Loucy (cell line): ENCODE results near the gene TMPRSS7.
"Not testable (repeated sequence)": the region's sequence is repeated elsewhere in the genome, so short reads cannot be mapped to it uniquely, and the experiment has no call there.

Experiments
- H2AFZ ChIP-seq: fragments of 200-600 bp; sonication (generic); 2 replicates; pipeline ENCODE4 v1.6.0; 2016; ENCODE audit warnings: antibody characterized with exemption, mild to moderate bottlenecking, low read length, moderate library complexity
- H3F3A ChIP-seq: fragments of 200-600 bp; 2 replicates; pipeline ENCODE4 v1.6.0; 2016; ENCODE audit warnings: antibody characterized with exemption, low read depth, mild to moderate bottlenecking
- H3K27me3 ChIP-seq: fragments of 200-600 bp; sonication (generic); 2 replicates; pipeline ENCODE4 v1.6.1; 2014; ENCODE audit warnings: low read length, mild to moderate bottlenecking; ENCODE audit not compliant: insufficient read depth, poor library complexity, severe bottlenecking
- H3K36me3 ChIP-seq: fragments of 200-600 bp; sonication (generic); 2 replicates; pipeline ENCODE4 v1.6.1; 2016; ENCODE audit warnings: low read length; ENCODE audit not compliant: insufficient read depth
- H3K4me1 ChIP-seq: fragments of 200-600 bp; sonication (generic); 2 replicates; pipeline ENCODE4 v1.5.1; 2014; ENCODE audit warnings: low read length, mild to moderate bottlenecking; ENCODE audit not compliant: insufficient read depth, poor library complexity, severe bottlenecking
- H3K4me2 ChIP-seq: fragments of 200-600 bp; sonication (generic); 2 replicates; pipeline ENCODE4 v1.6.0; 2014; ENCODE audit warnings: antibody characterized with exemption, low read length, low read depth, mild to moderate bottlenecking; ENCODE audit not compliant: poor library complexity, severe bottlenecking
- H3K4me3 ChIP-seq: fragments of 200-600 bp; sonication (generic); 2 replicates; pipeline ENCODE4 v1.5.1; 2014; ENCODE audit warnings: low read length, mild to moderate bottlenecking, mixed read lengths; ENCODE audit not compliant: poor library complexity, severe bottlenecking
- H3K79me2 ChIP-seq: fragments of 200-600 bp; sonication (generic); 2 replicates; pipeline ENCODE4 v1.6.1; 2014; ENCODE audit warnings: low read length; ENCODE audit not compliant: insufficient read depth
- H3K9ac ChIP-seq: fragments of 200-600 bp; sonication (generic); 2 replicates; pipeline ENCODE4 v1.6.0; 2014; ENCODE audit warnings: mild to moderate bottlenecking, low read depth, low read length, moderate library complexity; ENCODE audit not compliant: poor library complexity, severe bottlenecking
- H3K9me2 ChIP-seq: fragments of 200-600 bp; sonication (generic); replicated peaks from 2 replicates; pipeline ENCODE4 v1.6.1; 2016; ENCODE audit warnings: low read depth, low read length, mixed read lengths
- H3K9me3 ChIP-seq: fragments of 200-600 bp; sonication (generic); 2 replicates; pipeline ENCODE4 v1.6.1; 2014; ENCODE audit warnings: mild to moderate bottlenecking, antibody characterized with exemption, low read length, low read depth; ENCODE audit not compliant: insufficient read depth
- H4K20me1 ChIP-seq: fragments of 200-600 bp; sonication (generic); 2 replicates; pipeline ENCODE4 v1.6.0; 2014; ENCODE audit warnings: antibody characterized with exemption, low read length, mild to moderate bottlenecking; ENCODE audit not compliant: insufficient read depth, poor library complexity, severe bottlenecking
- CTCF ChIP-seq: fragments of 200-600 bp; sonication (generic); conservative IDR thresholded peaks from 2 replicates; pipeline ENCODE4 v1.5.1; 2014; ENCODE audit warnings: mild to moderate bottlenecking, antibody characterized with exemption, low read length
- EZH2phosphoT487 ChIP-seq: fragments of 200-600 bp; IDR thresholded peaks from 2 replicates; pipeline ENCODE4 v1.6.1; 2018; ENCODE audit warnings: antibody characterized with exemption, mild to moderate bottlenecking, moderate library complexity, borderline replicate concordance

The TMPRSS7 gene

GRCh38 chr3:112059497-112059896 is 25.0 kb downstream of the TMPRSS7 start:
- Histone ChIP-seq H3K4me1 (no peaks in the 10 kb centered on the region), H4K20me1 (no peaks in the 10 kb centered on the region), H3K79me2 (no peaks in the 10 kb centered on the region), H3K9me2 (no peaks in the 10 kb centered on the region), H3K9ac (no peak overlapping the region), H3K36me3 (no peaks in the 10 kb centered on the region), H3K27me3 (peaks cover 14% of the 10 kb centered on the region), H3F3A (no peaks in the 10 kb centered on the region), H3K4me3 (no peak overlapping the region), H3K9me3 (no peaks in the 10 kb centered on the region), H2AFZ (no peak overlapping the region), H3K4me2 (no peak overlapping the region)
- TF ChIP-seq EZH2phosphoT487 (no peak), CTCF (no peak)

- Histone ChIP-seq H3K4me2 (no peak overlapping the region), H3K9ac (no peak overlapping the region), H3K9me2 (no peaks in the 10 kb centered on the region), H4K20me1 (no peaks in the 10 kb centered on the region), H3K27me3 (peaks cover 21% of the 10 kb centered on the region), H3K9me3 (no peaks in the 10 kb centered on the region), H2AFZ (no peak overlapping the region), H3K79me2 (no peaks in the 10 kb centered on the region), H3K4me3 (no peak overlapping the region), H3F3A (no peaks in the 10 kb centered on the region), H3K4me1 (no peaks in the 10 kb centered on the region), H3K36me3 (no peaks in the 10 kb centered on the region)
- no peak for TF ChIP-seq EZH2phosphoT487
- no peak for TF ChIP-seq CTCF
Measured at GRCh38 chr3:112061152-112061551, 26.6 kb downstream of the TMPRSS7 start.

- H4K20me1 ChIP-seq, H3K9me3 ChIP-seq, H2AFZ ChIP-seq, H3K79me2 ChIP-seq, H3K4me3 ChIP-seq, H3F3A ChIP-seq, H3K9ac ChIP-seq, H3K4me1 ChIP-seq, H3K36me3 ChIP-seq, H3K9me2 ChIP-seq, H3K4me2 ChIP-seq: not testable (repeated sequence)
- peaks cover 40% of the 10 kb centered on the region for H3K27me3 ChIP-seq
Measured at GRCh38 chr3:112072387-112073060, 38.0 kb downstream of the TMPRSS7 start.

- no peaks in the 10 kb centered on the region for H3K36me3 ChIP-seq
- H4K20me1 ChIP-seq, result no peaks in the 10 kb centered on the region
- no peak overlapping the region for H3K9ac ChIP-seq
- peaks cover 4% of the 10 kb centered on the region for H3K4me1 ChIP-seq
- peaks cover 55% of the 10 kb centered on the region for H3K27me3 ChIP-seq
- H3K4me3 ChIP-seq, result no peak overlapping the region
- H3F3A ChIP-seq, result no peaks in the 10 kb centered on the region
- no peaks in the 10 kb centered on the region for H3K79me2 ChIP-seq
- H3K9me2 ChIP-seq, result no peaks in the 10 kb centered on the region
- no peak overlapping the region for H3K4me2 ChIP-seq
- no peaks in the 10 kb centered on the region for H3K9me3 ChIP-seq
- no peak overlapping the region for H2AFZ ChIP-seq
- TF ChIP-seq CTCF (no peak), EZH2phosphoT487 (no peak)
Measured at GRCh38 chr3:112074006-112074405, 39.5 kb downstream of the TMPRSS7 start.
